Hindlimb muscle (tissue), 1 donor: ENCODE results near the gene CALR3. TPM values are rescaled to one million over a fixed set of nuclear protein-coding genes. Genes with fewer than 3 reads are reported as not detected.
"Not testable (repeated sequence)": the region's sequence is repeated elsewhere in the genome, so short reads cannot be mapped to it uniquely, and the experiment has no call there.

Experiments used
- DNase-seq: peaks from one replicate; pipeline ENCODE4 v3.0.0-alpha.2; 2013
- polyA plus RNA-seq: library from polyadenylated mRNA; unstranded; fragments of 120-200 nt; gene quantifications from one replicate; pipeline ENCODE4 v1.2.1, GENCODE V29; 2013; ENCODE audit not compliant: insufficient read length

CALR3 gene
- polyA plus RNA-seq, 1 donor, result not detected

DNA sequence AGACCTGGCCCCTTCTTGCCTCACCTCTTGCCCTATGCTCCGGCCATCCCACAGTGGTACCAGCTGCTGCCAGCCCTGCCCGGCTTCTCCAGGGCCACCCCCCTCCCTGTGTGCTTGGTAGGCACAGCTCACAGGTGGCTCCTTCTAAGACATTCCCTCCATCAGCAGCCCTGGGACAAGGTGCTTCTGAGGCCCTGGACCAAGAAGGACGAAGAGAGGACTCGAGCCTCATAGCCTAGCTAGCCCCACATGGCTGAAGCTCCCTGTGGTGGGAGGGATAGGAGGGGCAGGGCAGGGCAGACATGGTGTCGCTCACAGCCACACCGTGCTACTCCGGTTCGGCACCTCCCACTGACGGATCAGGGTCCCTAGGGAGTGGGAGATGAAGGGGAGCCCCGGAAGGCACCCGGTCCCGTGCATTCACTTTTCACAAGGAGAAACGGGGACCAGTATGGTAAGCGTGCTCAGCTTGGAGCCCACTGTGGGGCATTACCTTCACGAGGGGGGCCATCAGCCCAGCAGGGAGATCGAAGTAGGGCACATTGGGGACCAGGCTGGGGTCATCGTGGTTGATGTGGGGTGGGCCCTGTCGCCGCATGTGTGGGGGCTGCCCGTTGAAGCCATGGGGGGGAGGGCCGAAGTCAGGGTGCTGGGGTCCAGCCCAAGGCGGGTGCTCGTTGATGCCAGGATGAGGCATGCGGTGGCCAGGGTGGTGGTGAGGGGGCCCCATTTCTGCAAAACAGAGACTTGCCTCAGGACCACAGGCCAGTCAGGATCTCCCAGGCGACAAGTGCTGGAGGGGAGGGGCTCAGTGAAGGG is 26.8 kb upstream of the CALR3 start:
- no peak for DNase-seq

DNA sequence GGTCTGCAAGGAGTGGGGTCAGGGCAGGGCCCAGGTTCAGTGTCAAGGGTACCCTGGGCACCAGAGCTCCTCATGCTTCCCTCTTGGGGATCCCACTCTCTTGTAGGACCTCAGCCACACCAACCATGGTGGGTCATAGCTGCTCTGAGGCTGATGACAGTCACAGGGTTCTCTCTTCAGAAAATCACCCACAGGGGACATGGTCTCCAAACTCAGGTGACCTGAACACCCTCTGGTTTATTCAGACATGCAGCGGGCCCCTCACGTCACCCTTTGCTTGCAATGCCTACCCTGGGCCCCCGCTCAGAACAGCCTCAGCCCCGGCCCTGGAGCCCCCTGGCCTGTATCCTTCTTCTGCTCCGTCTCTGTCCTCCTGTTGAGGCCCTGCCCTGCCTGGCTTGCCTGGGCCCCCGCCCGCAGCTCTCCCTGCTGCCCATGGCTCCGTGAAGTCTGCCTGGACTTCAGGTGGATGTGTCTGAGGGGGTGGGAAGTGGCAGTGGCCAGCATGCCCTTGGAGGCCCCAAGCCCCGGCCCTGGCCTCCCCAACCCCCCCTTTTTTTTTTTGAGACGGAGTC is 25.8 kb upstream of the CALR3 start:
- DNase-seq, result no peak

DNA sequence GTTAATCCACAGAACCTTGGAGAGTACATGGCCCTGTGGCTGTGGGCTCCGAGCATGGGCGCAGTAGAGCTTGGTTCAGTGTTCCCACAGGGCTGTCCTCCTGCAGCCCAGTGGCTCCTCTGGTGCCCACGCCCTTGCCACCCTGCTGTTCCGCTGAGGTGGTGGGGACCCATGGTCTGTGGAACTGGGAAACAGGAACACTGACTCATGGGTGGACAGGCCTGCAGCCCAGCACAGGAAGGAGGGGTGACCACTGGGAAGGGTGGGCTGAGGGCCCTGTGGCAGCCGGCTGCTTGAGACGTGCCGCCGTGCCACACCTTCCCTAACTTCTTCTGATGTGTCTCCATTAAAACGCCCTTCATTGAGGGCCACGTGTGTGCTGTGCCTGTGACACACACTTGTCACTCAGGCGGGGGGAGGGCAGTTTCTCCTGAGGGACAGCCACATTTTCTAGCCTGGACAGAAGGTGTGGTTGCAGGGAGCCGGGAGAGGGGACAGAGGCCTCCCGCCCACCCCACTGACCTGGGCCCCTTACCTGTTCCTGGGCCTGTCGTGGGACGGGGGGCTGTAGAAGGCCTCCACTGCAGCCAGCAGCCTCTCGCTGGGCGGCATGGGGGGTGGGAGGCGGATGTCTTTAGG is 25.1 kb upstream of the CALR3 start:
- DNase-seq, result no peak

DNA sequence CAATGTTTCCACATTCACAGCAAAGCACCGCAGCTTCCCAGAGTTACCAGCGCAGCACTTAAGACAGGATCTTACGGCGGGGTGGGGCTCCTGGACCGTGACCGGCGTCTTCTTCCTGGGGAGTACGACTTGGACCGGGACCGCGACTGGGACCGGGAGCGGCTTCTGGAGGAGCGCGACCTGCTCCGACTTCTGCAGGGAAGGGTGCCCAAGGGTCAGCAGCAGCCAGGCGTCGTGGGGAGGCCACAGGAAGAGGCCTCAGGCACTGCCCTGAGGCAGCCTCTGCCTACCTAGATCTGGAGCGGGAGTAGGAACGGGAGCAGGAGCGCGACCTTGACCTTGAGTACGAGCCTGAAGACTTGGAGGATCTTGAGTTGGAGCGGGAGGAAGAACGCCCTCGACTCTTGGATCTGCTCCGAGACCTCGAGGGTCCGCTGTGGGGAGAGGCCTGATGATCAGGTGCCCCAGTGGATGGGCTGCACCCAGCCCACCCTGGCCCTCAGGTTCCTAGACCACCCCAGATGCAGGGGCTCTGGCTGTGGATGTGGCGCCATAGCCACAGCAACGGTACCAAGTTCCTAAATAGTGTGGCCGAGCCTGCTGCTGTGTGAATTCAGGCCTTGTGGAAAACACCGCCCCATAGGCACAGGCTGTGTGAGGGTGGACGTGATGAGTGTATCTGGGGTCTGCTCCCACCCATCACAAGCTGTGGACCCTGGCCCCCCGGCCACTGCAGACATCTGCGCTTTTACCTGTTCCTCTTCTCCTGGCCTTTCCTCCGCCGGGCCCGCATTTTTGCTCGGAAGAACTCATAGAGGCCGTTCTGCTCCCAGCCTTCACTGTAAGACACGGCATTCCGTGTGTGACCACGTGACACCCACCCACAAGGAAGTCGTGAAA is 24.4 kb upstream of the CALR3 start:
- no peak for DNase-seq

DNA sequence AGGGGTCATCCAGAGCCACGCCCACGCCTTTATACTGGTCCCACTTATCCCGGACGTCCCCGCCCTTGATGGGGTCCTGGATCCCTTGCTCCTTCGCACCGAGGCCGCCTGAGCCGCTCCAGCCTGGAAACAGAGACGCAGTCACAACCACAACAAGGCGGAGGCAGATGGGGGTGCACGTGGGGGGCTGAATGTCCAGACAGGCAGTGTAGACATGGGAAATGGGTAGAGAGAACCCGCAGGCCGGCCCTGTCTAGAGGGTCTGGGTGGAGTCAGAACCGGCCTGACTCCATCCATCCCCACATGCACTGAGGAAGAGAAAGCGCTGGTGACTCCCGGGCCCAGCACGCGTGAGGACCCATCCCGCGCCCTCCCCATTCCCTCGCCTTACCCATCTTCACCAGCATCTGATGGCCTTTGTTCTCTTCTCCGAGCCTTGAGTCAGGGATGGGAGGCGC is 23.3 kb upstream of the CALR3 start:
- no peak for DNase-seq

DNA sequence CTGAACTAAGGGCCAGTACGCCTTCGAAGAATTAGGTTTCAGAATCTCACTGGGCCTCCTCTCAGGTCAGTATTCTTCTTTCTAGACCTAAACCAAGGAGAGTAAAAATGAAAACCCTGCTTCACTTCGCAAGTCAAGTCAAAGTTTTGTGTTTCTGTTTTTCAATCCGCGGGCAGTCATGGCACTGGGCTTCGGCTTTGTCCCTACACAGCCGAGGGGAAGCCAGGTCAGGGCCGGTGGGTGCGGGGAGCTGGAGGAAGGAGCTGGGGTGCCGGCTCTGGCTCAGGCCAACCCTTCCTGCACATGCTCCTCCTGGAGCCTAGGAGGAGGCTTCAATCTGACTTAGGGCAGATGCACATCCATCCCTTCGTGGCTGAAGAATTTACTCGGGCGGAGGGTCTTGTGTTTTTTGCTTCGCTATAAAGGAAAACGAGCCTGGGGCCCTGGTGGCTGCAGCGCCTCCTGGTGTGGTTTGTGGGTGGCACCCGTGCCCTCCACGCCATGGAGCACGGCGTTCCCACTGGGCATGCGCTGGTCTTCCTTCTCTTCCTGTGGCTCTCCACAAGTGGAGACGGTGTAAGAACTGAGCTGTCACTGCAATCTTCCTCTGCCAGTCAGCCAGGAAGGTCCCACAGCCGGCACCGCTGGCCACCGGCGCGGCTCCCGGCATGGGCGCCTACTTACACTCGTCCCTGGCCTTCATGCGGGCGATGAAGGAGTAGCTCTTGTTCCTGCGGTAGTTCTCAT is 22.7 kb upstream of the CALR3 start:
- no peak for DNase-seq

DNA sequence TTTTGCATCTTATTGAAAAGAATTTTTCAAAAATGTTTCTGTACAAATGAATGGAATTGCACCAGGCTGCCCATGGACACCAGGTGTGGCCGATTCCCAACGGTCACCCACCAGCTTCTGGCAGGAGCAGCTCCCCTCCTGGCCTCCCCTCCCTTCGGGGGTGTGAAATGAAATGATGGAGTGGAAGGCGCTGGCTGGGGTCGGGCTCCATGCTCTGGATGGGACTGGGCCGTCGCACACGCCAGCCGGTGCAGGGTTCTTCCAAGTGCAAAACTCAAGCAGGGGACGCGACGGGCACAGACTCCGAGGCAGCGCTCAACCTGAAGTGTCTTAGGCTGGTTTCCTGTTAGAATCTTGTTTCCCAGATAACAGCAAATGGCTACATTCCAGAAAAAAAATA is 22.1 kb upstream of the CALR3 start:
- DNase-seq, result no peak

DNA sequence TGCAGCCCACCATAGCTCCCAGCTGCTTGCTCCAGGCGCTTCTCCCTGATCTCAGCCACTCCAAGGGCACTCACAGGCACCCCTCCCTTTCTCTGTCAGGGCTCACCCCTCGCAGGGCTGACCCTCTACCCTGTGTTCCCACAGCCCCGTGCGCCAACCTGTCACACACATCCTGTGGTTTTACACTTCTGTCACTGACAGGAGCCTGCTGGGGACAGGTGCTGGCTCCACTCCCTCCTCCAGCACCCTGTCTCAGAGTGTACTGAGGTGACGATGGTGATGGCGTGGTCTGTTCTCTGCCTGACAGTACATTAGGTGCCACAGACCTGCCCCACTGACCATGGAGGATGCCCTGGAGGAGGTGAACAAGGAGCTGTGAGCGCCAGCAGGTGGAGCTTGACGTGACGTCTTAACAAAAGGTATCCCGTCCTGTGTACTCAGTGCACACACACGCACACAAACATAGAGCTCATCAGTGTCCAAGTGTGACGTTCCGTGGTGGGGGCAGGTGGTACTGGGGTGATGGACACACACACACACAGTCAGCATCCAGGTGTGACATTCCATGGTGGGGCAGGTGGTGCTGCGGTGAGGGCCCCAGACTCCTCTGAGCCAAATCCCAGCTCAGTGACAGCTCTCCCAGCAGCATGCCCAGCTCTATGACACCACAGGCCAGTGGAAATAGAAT is 21.1 kb upstream of the CALR3 start:
- no peak for DNase-seq

DNA sequence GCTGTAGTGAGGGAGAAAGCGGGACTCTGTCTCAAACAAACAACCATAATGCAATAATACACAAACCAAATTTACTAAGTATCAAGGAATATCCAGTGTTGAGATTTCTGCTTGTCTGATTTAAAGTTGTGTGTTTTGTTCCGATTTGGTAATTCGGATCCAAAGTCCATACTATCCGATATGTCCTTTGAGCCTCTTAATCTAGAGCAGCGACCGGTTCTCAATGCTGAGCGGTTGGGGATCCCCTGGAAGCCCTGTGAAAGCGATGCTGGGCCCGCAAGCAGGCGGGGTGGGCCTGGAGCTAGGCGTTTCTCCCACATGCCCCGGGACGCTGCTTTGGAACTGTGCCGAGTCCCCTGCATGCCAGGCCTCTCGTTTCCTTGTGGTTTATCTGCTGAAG is 20.4 kb upstream of the CALR3 start:
- no peak for DNase-seq

DNA sequence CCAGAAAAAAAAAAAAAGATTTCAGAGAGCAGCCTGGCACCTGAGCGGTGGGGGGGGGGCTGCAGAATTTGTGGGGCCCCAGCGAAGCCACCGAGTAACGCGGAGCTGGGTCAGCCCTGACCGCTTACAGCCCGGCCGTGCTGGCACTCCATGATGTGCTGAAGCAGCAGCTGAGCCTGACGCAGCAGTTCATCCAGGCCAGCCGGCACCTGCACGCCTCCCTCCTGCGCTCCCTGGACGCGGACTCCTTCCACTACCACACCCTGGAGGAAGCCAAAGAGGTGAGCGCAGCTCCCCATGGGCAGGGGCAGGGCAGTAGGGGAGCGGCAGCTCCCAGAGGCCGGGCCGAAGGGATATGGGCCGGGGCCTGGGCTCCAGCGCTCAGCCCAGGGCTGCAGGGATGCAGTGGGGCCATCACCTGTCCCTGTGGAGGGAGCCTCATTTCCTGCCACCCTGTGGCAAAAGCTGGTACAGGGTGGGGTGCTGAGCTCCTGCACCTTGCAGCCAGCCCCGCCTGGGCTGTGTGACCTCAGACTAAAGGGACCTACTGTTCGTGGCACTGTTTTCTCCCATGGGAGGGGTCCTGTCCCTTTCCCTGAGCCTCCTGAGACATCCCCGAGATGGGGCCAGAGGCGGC is 18.5 kb upstream of the CALR3 start:
- DNase-seq, result no peak

DNA sequence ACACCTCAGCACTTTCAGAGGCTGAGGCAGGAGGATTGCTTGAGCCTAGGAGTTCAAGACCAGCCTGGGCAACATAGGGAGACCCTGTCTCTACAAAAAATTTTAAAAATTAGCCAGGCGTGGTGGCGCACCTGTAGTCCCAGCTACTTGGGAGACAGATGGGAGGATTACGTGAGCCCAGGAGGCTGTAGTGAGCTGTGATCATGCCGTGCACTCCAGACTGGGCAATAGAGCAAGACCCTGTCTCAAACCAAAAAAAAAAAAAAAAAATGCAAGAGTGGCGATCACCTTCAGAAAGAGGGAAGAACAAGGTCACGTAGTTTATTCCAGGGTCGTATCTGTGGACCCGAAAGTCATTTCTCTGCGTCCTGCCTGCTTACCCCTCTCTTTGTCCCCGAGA is 16.6 kb upstream of the CALR3 start:
- DNase-seq, result not testable (repeated sequence)

DNA sequence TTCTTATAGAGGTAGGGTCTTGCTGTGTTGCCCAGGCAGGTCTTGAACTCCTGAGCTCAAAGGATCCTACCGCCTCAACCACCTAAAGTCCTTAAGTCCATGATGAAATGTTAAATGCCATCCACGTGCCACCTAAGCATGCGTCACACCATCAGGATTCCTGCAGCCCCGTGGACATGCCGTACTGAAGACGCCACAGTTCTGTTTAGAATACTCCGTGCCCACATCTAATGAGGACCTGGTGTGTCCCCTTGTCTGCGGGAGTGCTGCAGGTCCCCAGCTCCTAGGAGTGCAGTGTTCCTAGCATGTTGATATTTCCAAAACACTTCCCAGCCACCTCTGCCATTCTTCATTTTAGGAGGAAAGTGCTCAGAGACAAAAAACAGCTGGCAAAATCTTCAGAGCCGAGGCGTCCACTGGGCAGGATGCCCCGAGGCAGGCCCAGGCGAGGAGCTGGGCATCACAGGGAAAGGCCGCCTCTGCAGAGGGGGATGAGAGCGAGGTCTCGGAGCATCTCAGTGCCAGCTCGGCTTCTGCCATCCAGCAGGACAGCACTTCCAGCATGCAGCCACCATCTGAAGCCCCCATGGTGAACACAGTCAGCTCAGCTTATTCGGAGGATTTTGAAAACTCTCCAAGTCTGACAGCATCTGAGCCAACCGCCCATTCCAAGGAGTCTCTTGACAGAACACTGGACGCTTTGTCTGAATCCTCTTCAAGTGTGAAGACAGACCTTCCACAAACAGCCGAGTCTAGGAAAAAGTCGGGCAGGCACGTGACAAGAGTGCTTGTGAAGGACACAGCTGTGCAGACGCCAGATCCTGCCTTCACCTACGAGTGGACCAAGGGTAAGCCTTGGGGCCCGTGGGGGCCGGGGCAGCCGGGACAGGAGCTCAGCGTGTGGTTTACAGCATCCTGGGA is 13.4 kb upstream of the CALR3 start:
- DNase-seq, result peak; percentile 61

DNA sequence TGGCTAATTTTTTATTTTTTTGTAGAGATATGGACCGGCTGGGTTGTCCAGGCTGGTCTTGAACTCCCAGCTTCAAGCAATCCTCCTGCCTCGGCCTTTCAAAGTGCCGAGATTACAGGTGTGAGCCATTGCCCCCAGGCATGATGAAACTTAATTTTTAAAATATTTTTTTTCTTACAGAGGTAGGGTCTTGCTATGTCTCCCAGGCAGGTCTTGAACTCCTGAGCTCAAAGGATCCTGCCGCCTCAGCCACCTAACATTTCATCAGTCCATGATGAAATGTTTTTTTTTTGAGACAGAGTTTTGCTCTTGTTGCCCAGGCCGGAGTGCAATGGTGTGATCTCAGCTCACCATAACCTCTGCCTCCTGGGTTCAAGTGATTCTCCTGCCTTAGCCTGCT is 12.6 kb upstream of the CALR3 start:
- DNase-seq, result no peak

DNA sequence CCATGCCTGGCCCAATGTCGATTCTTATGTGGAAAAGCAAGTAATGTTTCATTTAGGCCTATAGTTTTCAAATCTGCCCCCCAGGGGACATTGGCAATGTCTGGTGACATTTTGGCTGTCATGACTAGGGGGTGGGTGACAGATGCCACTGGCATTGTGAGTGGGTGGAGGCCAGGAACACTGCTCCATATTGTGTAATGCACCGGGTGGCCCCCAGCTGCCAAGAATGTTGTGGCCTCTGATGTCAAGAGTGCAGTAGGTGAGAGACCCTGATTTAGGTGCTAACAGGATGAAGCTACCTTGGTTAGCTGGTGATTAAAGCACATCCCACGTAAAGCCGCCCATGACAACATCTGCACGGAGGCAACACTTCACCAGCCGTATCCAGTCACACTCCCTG is 11.0 kb upstream of the CALR3 start:
- DNase-seq, result no peak

DNA sequence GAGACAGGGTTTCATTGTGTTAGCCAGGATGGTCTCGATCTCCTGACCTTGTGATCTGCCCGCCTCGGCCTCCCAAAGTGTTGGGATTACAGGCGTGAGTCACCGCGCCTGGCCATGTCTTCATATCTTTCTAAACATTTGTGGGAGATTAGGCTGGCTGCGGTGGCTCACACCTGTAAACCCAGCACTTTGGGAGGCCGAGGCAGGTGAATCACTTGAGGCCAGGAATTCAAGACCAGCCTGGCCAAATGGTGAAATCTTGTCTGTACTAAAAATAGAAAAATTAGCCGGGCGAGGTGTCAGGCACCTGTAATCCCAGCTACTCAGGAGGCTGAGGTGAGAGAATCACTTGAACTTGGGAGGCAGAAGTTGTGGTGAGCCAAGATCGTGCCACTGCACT is 10.2 kb upstream of the CALR3 start:
- not testable (repeated sequence) for DNase-seq

DNA sequence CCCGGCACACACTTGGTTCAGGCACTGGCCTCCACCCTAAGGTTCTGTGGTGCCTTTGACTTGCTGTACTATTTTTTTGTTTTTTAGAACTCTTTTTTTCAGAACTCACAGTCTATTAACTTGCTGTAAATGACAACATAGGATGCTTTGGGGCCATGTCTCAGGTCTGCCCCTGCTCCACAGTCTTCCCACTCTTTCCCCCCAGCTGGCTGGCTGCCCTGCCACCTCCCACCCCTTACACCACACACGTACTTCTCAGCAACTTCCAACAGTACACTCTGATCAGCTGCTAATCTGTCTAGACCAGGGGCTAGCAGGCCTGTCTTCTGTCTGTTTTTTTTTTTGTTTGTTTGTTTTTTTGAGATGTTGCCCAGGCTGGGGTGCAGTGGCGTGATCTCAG is 8.3 kb upstream of the CALR3 start:
- no peak for DNase-seq

DNA sequence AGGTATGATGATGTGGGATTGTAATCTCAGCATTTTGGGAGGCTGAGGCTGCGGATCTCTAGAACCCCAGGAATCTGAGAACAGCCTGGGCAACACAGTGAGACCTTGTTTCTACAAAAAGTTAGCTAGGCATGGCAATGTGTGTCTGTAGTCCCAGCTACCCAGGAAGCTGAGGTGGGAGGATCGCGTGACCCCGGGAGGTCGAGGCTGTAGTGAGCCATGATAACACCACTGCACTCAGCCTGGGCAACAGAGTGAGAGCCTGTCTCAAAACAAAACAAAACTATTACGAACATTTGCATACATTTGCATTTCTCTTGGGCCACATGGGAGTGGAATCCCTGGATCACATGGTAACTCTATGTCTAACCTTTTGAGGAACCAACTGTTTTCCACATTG is 1.9 kb upstream of the CALR3 start:
- no peak for DNase-seq

DNA sequence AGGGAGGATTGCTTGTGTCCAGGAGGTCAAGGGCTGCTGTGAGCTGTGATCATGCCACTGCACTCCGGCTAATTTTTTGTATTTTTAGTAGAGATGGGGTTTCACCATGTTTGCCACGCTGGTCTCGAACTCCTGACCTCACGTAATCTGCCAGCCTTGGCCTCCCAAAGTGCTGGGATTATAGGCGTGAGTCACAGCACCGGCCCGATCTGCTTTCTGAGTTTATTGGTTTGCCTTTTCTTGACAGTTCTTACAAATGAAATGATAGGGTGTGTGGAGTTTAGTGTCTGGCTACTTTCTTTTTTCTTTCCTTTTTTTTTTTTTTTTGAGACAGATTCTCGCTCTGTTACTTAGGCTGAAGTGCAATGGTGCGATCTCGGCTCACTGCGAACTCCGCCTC is 1.1 kb upstream of the CALR3 start:
- no peak for DNase-seq

DNA sequence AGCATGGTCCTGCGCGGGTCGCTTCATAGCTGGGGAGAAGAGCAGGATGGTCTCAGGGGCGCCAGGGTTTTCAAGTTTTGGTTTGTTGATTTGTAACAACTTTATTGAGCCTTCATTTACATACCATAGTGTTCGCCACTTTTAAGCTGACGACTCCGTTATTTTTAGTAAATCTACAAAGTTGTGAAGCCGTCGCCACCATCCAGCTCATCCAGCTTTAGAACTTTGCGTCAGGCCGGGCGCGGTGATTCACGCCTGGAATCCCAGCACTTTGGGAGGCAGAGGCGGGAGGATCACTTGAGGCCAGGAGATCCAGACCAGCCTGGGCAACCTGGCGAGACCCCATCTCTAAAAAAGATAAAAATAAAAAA is 631 bp upstream of the CALR3 start:
- peak; percentile 23 for DNase-seq

DNA sequence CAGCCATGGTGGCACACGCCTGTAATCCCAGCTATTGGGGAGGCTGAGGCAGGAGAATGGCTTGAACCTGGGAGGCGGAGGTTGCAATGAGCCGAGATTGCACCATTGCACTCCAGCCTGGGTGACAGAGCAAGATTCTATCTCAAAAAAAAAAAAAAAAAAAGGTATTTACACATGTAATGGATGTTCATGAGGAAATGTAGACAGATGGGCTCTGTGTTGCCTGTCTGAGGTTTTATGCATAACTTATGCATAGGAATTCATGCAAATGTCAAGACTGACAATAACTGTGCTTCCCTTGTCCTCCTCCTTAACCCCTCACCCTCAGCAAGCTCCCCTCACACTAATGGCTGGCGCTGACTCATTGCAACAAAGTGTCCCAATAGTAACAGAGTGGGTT is 9.5 kb downstream of the CALR3 start:
- not testable (repeated sequence) for DNase-seq
